Superior temporal gyrus (tissue), 1 donor: ENCODE data around the gene GALNT14.

ENCODE experiments used
- DNase-seq: peaks from one replicate; pipeline ENCODE4 v3.0.0-alpha.2; 2016; ENCODE audit errors: extremely low spot score

The GALNT14 gene

DNA sequence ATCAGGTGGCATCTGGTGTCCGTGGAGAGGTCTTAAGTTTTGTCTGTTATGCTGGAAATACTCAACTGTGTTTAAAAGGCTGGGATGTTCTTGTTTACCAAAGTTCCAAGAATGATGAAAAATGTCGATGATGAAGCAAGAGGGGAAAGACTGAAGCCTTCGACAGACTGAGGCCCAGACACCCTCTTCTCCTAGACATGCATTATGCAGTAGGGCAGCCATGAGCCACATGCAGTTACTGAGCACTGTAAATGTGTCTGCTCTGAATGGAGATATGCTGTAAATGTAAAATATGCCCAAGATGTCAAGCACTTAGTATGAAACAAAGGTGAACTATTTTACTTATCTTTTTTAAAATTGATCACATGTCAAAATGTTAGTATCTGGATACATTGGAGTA is 163.1 kb downstream of the GALNT14 start:
- no peak for DNase-seq

GRCh38 chr2:30974554-30974953 is 163.7 kb downstream of the GALNT14 start:
- DNase-seq, result no peak

- DNase-seq, result no peak
Observed at GRCh38 chr2:30974092-30974491, 164.1 kb downstream of the GALNT14 start.

DNA sequence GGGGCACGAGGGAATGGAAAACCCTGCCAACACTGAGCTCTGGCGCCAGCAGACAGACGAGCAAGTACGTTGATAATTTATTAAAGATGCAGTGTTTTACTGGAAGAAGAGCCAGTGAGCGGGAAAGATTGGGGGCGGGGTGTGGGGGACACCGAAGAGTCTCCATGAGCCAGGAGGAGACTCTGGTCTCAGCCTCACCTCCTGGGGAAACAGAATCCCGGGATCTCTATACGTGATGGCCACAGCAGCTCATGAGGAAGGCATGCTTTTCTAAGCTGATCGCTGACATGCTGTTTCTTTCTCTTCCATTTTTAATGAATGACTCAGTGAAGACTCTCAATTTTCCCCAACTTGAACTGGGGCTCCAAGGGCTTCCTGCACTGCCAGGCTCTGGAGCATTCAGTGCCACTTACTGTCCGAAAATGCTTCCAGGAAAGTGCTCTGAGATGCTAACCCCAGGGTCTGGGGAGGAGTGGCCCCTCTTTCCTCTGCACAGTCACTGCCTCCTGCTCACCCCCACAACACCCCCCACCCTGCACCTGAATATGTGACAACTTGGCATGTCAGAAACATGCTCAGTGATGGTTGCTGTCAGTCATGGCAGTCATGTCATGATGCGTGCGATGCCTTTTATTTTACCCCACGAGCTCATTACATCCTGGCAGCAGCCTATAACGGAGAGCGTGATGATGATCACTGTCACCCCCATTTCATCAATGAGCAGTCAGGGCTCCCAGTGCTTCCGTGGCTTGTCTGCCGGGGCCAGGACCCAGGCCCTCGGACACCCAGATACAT is 166.8 kb downstream of the GALNT14 start:
- DNase-seq, result no peak

DNA sequence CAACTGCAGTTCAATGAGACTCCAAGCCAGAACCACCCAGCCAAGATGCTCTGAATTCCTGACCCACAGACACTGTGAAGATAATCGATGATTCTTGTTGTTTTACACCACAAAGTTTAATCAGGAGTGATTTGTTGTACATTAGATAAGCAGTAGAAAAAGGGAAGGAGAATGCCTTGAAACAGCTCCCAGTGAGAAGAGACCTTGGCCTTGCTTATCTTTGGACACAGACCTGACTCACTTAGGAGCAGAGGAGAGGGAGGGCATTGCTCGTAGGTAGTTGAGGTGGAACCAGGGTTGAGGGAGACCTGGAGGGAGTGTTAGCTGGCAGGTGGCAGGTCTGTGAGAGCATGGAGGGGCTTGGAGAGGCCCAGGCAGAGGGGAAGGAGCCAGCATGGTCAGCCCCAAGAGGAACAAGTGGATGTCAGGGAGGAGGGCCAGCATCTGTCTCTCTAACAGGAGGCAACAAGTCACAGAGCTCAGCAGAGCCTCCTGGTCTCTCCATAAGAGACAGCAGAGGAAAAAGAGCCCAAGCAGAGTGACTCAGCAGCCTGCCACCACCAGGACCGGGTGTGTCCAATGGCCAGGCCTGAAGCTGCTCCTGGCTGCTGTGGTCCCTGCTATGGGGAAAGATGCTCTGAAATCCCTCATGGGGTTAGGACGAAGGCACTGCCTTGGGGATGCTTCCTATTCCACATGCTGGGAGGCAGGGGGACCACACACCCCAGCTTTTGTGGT is 169.4 kb downstream of the GALNT14 start:
- no peak for DNase-seq

DNA sequence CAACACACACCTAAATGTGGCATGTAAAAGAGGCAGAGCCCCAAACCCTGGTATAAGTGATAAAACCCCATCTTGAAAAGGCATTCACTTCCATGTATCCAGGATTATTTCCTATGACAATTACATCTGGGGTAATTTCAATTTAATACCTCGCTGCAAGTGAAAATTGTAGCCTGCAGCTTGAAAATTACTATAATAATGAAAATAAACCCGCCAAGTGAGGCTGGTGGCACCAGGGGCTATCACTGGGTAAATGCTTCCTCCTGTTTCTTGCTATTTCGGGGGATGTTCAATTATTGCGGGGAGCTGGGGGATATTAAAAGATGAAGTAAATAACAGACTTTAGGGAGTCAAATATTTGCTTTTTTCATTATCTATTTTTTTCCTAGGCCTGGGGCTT is 171.5 kb downstream of the GALNT14 start:
- no peak for DNase-seq

GRCh38 chr2:30965022-30965531 is 173.2 kb downstream of the GALNT14 start:
- no peak for DNase-seq

DNA sequence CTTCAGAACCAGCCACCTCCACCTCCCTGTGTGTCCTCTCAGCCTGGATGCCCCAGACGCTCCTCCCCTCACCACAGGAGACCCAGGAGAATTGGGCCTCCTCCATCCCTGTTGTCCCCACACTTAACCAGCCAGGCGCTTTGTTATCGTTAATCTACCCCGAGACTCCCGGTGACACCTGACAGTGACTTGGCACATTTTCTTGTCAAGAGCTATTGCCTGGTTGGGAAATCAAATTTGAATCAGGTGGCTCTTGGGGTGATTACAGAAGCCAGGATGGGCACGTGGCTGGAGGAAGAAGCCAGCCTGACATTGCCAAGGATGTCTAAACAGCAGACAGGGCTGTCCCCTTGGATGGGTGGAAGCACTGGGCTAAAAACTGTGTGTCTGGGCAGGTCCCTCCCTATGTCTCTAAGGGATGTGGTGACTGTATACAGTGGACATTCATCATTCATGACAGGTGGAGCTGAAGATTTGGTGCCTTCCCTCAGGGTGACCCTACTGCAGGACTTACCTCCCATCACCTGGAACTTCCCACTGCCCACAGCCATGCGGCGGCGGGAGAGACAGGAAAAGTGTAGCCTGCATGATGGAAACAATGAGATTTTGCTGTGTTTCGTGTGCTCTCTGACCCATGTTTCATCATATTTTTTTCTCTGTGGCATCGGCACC is 173.8 kb downstream of the GALNT14 start:
- no peak for DNase-seq

- DNase-seq, result no peak
Observed at GRCh38 chr2:30963184-30963583, 175.1 kb downstream of the GALNT14 start.

DNA sequence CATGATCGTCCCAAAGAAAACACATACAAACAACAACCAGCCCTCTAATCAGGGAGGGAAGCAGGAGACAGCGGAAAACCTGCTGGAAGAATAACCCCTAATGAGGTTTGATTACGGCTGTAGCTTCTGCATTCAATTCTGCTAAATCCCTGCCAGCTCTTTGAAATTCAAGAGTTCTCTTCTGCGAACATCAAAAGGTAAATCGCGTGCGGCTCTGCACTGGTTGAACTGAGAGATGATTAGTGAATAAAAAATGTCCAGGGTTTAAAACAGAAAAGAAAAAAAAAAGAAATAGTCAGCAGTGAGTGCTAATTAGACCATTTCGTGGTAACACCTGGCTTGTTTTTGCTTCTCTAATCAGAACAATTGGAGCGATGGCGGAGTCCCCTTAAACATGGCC is 178.0 kb downstream of the GALNT14 start:
- no peak for DNase-seq

DNA sequence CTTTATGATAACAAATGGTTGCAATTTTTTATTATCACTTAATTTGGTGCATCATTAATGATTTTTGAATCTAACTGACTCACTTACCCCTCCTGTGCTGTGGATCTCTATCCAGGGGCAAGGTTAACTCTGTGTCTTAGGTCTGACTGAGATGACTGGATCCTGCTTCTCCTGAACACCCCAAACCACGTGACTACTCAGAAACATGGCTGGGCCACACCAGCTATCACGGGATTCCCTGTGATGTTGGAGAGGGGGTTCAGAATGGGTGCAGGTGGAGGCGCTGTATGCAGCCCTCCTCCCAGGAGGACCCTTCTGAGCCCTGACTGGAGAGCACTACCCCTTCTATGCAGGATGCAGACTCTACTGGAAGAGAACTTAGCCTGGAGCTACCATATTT is 178.6 kb downstream of the GALNT14 start:
- DNase-seq, result no peak

DNA sequence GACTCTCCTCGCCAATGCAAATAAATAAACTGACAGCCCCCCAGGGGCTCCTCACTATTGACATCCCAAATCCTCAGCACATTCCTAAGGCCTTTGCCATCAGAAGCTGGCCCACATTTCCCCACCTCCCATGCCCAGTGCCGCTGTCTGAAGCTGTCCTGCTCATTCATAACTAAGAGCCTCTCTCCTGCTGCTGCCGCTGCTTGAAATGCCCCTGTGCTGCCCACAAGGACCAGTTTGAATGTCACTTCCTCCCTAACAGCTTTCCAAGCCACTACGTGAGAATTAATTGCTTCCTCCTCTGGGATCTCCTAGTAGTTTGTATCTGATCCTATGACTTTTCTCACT is 179.3 kb downstream of the GALNT14 start:
- no peak for DNase-seq

GRCh38 chr2:30958193-30958917 is 179.9 kb downstream of the GALNT14 start:
- DNase-seq, result no peak

GRCh38 chr2:30957591-30957990 is 180.6 kb downstream of the GALNT14 start:
- DNase-seq, result no peak

GRCh38 chr2:30956995-30957394 is 181.2 kb downstream of the GALNT14 start:
- no peak for DNase-seq

DNA sequence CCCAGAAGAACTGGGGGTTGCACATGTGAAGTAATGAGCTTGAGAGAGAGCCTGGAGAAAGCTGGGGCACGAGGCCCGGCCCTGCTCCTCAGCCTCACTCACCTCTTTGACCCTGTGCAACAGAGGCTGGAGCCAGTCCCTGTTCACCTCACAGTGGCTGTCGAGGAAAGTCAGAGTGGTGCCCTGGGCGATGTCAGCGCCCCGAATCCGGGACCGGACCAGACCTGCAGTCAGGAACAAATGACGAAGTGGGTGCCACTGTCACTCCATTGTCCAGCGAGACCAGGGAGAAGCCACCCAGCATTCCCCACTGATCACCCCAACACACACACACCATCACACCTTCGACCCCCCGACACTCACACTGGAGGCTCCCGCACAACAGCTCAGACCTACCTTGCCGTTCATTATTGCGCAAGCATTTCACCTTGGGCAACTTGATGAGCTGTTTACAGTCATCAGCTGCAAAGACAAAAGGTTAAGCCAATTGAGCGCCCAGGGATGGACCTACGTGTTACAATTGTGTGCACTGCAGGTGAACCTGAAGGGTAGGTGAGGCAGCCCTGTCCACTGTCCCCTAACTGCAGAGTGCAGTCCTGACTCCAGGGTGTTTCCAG is 182.6 kb downstream of the GALNT14 start:
- no peak for DNase-seq

GRCh38 chr2:30950339-30950738 is 187.9 kb downstream of the GALNT14 start:
- DNase-seq, result no peak

GRCh38 chr2:30949435-30949834 is 188.8 kb downstream of the GALNT14 start:
- no peak for DNase-seq

DNA sequence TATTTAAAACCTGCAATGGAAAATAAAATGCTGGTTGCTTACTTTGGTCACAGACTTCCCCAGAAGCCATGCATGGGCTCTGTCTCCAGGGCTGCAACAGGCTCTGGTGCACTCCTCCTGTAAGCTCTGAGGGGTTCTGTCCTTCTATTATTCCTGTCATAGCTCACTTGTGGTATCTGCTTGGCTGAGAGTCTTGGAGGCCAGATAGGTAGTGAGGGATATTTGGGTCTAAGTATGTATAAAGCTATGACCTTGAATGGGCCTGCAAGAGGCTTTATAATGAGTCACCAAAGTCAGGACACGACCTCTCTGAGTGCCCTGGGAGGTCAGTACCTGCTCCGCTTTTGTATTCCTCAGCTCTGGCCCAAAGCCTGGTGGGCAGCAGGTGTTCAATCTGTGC is 189.4 kb downstream of the GALNT14 start:
- no peak for DNase-seq

DNA sequence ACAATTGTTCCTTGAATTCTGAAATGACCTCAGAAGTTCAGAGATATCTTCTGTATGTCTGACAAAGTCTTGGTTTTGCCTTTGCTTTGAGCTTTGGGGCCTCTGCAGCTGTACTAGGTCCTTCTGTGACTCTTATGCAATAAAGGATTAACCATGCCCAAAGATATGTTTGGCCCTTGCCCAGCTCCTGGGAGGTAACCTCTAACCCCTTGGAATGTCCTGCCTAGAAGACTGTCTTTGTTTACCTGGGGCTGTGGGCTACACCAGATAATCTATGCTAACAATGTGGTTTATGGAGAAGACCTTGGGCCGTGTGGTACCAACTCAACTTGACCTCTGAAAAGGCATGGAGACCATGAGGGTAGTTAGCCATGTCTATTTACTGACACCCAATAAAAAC is 190.1 kb downstream of the GALNT14 start:
- no peak for DNase-seq

DNA sequence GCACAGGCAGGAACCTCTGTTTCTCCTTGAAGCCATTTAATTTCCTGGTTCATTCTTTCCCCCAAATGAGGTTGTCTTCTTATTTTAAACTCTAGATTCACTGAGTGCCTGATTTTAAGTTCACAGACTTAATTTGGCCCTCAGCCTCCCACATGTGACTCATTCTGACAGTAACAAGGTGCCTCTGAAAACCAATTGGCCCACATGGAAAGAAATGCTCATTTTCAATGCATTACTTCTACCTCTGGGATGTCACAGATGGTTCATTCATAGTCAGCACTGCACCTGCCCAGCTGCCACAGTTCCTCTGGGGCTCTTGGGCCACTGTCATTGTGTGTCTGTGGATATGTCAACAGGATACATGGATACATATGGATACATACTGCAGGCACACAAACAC is 190.6 kb downstream of the GALNT14 start:
- peak; percentile 43 for DNase-seq

GRCh38 chr2:30942419-30942818 is 195.8 kb downstream of the GALNT14 start:
- DNase-seq, result no peak
